Measurements from ENCODE around the gene TMEM38A.

Gene TMEM38A

GRCh38 chr19:16679811-16680210 lies 18.9 kb downstream of the TMEM38A start:
- Histone ChIP-seq H3K9me3 (ENCODE audit: control extremely low read depth in 1 of 5, control insufficient read depth in 4 of 5, insufficient read depth in 2 of 5, low read depth in 1 of 5, low read length in 4 of 5) (peaks cover 0 to 17% (median 11%) of the 10 kb centered on the region in 5 experiments), H3K4me3 (ENCODE audit: control insufficient read depth in 1 of 7, extremely low read depth in 1 of 7, insufficient read depth in 4 of 7, low read depth in 2 of 7, low read length in 6 of 7) (no peak overlapping the region), H3K27me3 (replicated peaks in 2 of 5; ENCODE audit: control insufficient read depth in 4 of 5, insufficient read depth in 5 of 5, low read length in 4 of 5) (no peaks in the 10 kb centered on the region), H3K27ac (ENCODE audit: insufficient read depth in 1 of 2, low read depth in 1 of 2, low read length in 2 of 2, poor library complexity in 1 of 2, severe bottlenecking in 2 of 2) (no peak overlapping the region), H3K36me3 (ENCODE audit: control insufficient read depth in 4 of 4, insufficient read depth in 4 of 4, low read length in 3 of 4) (peaks cover 0 to 12% (median 0%) of the 10 kb centered on the region in 4 experiments), H3K4me1 (ENCODE audit: control extremely low read depth in 1 of 4, control insufficient read depth in 4 of 4, insufficient read depth in 4 of 4, low read length in 3 of 4) (no peaks in the 10 kb centered on the region)
- ChIA-PET POLR2A (no interaction called here), CTCF (no interaction called here)
- 97% methylated on average over 10 of the region's 11 CpGs for WGBS (ENCODE audit: insufficient coverage)
- DNase-seq: no peak

GRCh38 chr19:16682539-16682938 lies 21.6 kb downstream of the TMEM38A start:
- ChIA-PET CTCF (no interaction called here), POLR2A (no interaction called here)
- Histone ChIP-seq H3K36me3 (ENCODE audit: control insufficient read depth in 4 of 4, insufficient read depth in 4 of 4, low read length in 3 of 4) (peaks cover 0 to 12% (median 0%) of the 10 kb centered on the region in 4 experiments), H3K9me3 (ENCODE audit: control extremely low read depth in 1 of 5, control insufficient read depth in 4 of 5, insufficient read depth in 2 of 5, low read depth in 1 of 5, low read length in 4 of 5) (peaks cover 0 to 21% (median 11%) of the 10 kb centered on the region in 5 experiments), H3K4me3 (ENCODE audit: control insufficient read depth in 1 of 7, extremely low read depth in 1 of 7, insufficient read depth in 4 of 7, low read depth in 2 of 7, low read length in 6 of 7) (no peak overlapping the region), H3K27me3 (replicated peaks in 2 of 5; ENCODE audit: control insufficient read depth in 4 of 5, insufficient read depth in 5 of 5, low read length in 4 of 5) (no peaks in the 10 kb centered on the region), H3K27ac (ENCODE audit: insufficient read depth in 1 of 2, low read depth in 1 of 2, low read length in 2 of 2, poor library complexity in 1 of 2, severe bottlenecking in 2 of 2) (no peak overlapping the region), H3K4me1 (ENCODE audit: control extremely low read depth in 1 of 4, control insufficient read depth in 4 of 4, insufficient read depth in 4 of 4, low read length in 3 of 4) (no peaks in the 10 kb centered on the region)
- no peak for DNase-seq
- WGBS (ENCODE audit: insufficient coverage): 100% methylated on average over 2 of the region's 2 CpGs

- Histone ChIP-seq H3K4me1 (ENCODE audit: control extremely low read depth in 1 of 4, control insufficient read depth in 4 of 4, insufficient read depth in 4 of 4, low read length in 3 of 4) (no peaks in the 10 kb centered on the region), H3K27me3 (replicated peaks in 2 of 5; ENCODE audit: control insufficient read depth in 4 of 5, insufficient read depth in 5 of 5, low read length in 4 of 5) (no peaks in the 10 kb centered on the region), H3K4me3 (ENCODE audit: control insufficient read depth in 1 of 7, extremely low read depth in 1 of 7, insufficient read depth in 4 of 7, low read depth in 2 of 7, low read length in 6 of 7) (no peak overlapping the region), H3K27ac (ENCODE audit: insufficient read depth in 1 of 2, low read depth in 1 of 2, low read length in 2 of 2, poor library complexity in 1 of 2, severe bottlenecking in 2 of 2) (no peak overlapping the region), H3K9me3 (ENCODE audit: control extremely low read depth in 1 of 5, control insufficient read depth in 4 of 5, insufficient read depth in 2 of 5, low read depth in 1 of 5, low read length in 4 of 5) (peaks cover 0 to 21% (median 11%) of the 10 kb centered on the region in 5 experiments), H3K36me3 (ENCODE audit: control insufficient read depth in 4 of 4, insufficient read depth in 4 of 4, low read length in 3 of 4) (peaks cover 0 to 12% (median 0%) of the 10 kb centered on the region in 4 experiments)
- no peak for DNase-seq
- WGBS (ENCODE audit: insufficient coverage): 83% methylated on average over 2 of the region's 3 CpGs
- POLR2A ChIA-PET: no interaction called here
- CTCF ChIA-PET: interaction anchor here (0.6 to 1.2 kb wide), 4 partner anchors 12 to 41 kb away, joined by 3 to 5 read pairs (median 4); no protein-coding TSS in a partner anchor
Measured at GRCh38 chr19:16684216-16684615, 23.3 kb downstream of the TMEM38A start.

GRCh38 chr19:16688084-16688483 lies 27.1 kb downstream of the TMEM38A start:
- no peaks in the 10 kb centered on the region for H3K36me3 ChIP-seq (ENCODE audit: control insufficient read depth in 4 of 4, insufficient read depth in 4 of 4, low read length in 3 of 4)
- WGBS (ENCODE audit: insufficient coverage): 96% methylated on average over 7 of the region's 12 CpGs
- no peak overlapping the region for H3K27ac ChIP-seq (ENCODE audit: insufficient read depth in 1 of 2, low read depth in 1 of 2, low read length in 2 of 2, poor library complexity in 1 of 2, severe bottlenecking in 2 of 2)
- H3K27me3 ChIP-seq (replicated peaks in 2 of 5; ENCODE audit: control insufficient read depth in 4 of 5, insufficient read depth in 5 of 5, low read length in 4 of 5): no peaks in the 10 kb centered on the region
- ChIA-PET CTCF (no interaction called here), POLR2A (interaction anchor here (0.6 to 0.7 kb wide), 2 partner anchors 59 to 492 kb away, joined by 3 to 7 read pairs; no protein-coding TSS in a partner anchor)
- H3K4me1 ChIP-seq (ENCODE audit: control extremely low read depth in 1 of 4, control insufficient read depth in 4 of 4, insufficient read depth in 4 of 4, low read length in 3 of 4): no peaks in the 10 kb centered on the region
- DNase-seq: no peak
- H3K4me3 ChIP-seq (ENCODE audit: control insufficient read depth in 1 of 7, extremely low read depth in 1 of 7, insufficient read depth in 4 of 7, low read depth in 2 of 7, low read length in 6 of 7): no peak overlapping the region
- H3K9me3 ChIP-seq (ENCODE audit: control extremely low read depth in 1 of 5, control insufficient read depth in 4 of 5, insufficient read depth in 2 of 5, low read depth in 1 of 5, low read length in 4 of 5): peaks cover 0 to 5% (median 0%) of the 10 kb centered on the region in 5 experiments

GRCh38 chr19:16698914-16699313 lies 38.0 kb downstream of the TMEM38A start:
- Histone ChIP-seq H3K27me3 (replicated peaks in 2 of 5; ENCODE audit: control insufficient read depth in 4 of 5, insufficient read depth in 5 of 5, low read length in 4 of 5) (peaks cover 0 to 3% (median 0%) of the 10 kb centered on the region in 5 experiments), H3K4me1 (ENCODE audit: control extremely low read depth in 1 of 4, control insufficient read depth in 4 of 4, insufficient read depth in 4 of 4, low read length in 3 of 4) (no peaks in the 10 kb centered on the region), H3K36me3 (ENCODE audit: control insufficient read depth in 4 of 4, insufficient read depth in 4 of 4, low read length in 3 of 4) (no peaks in the 10 kb centered on the region), H3K9me3 (ENCODE audit: control extremely low read depth in 1 of 5, control insufficient read depth in 4 of 5, insufficient read depth in 2 of 5, low read depth in 1 of 5, low read length in 4 of 5) (no peaks in the 10 kb centered on the region), H3K4me3 (ENCODE audit: control insufficient read depth in 1 of 7, extremely low read depth in 1 of 7, insufficient read depth in 4 of 7, low read depth in 2 of 7, low read length in 6 of 7) (no peak overlapping the region), H3K27ac (ENCODE audit: insufficient read depth in 1 of 2, low read depth in 1 of 2, low read length in 2 of 2, poor library complexity in 1 of 2, severe bottlenecking in 2 of 2) (no peak overlapping the region)
- ChIA-PET CTCF (no interaction called here), POLR2A (no interaction called here)
- no peak for DNase-seq
- WGBS (ENCODE audit: insufficient coverage): 93% methylated on average over 3 of the region's 5 CpGs

- Histone ChIP-seq H3K27me3 (replicated peaks in 2 of 5; ENCODE audit: control insufficient read depth in 4 of 5, insufficient read depth in 5 of 5, low read length in 4 of 5) (peaks cover 0 to 4% (median 0%) of the 10 kb centered on the region in 5 experiments), H3K4me3 (ENCODE audit: control insufficient read depth in 1 of 7, extremely low read depth in 1 of 7, insufficient read depth in 4 of 7, low read depth in 2 of 7, low read length in 6 of 7) (no peak overlapping the region), H3K4me1 (ENCODE audit: control extremely low read depth in 1 of 4, control insufficient read depth in 4 of 4, insufficient read depth in 4 of 4, low read length in 3 of 4) (no peaks in the 10 kb centered on the region), H3K27ac (ENCODE audit: insufficient read depth in 1 of 2, low read depth in 1 of 2, low read length in 2 of 2, poor library complexity in 1 of 2, severe bottlenecking in 2 of 2) (no peak overlapping the region), H3K9me3 (ENCODE audit: control extremely low read depth in 1 of 5, control insufficient read depth in 4 of 5, insufficient read depth in 2 of 5, low read depth in 1 of 5, low read length in 4 of 5) (no peaks in the 10 kb centered on the region), H3K36me3 (ENCODE audit: control insufficient read depth in 4 of 4, insufficient read depth in 4 of 4, low read length in 3 of 4) (no peaks in the 10 kb centered on the region)
- DNase-seq: no peak
- ChIA-PET CTCF (no interaction called here), POLR2A (no interaction called here)
- WGBS (ENCODE audit: insufficient coverage): 91% methylated on average over 6 of the region's 6 CpGs
Measured at GRCh38 chr19:16702123-16702522, 41.2 kb downstream of the TMEM38A start.

GRCh38 chr19:16703677-16704076 lies 42.7 kb downstream of the TMEM38A start:
- Histone ChIP-seq H3K36me3 (ENCODE audit: control insufficient read depth in 4 of 4, insufficient read depth in 4 of 4, low read length in 3 of 4) (no peaks in the 10 kb centered on the region), H3K27ac (ENCODE audit: insufficient read depth in 1 of 2, low read depth in 1 of 2, low read length in 2 of 2, poor library complexity in 1 of 2, severe bottlenecking in 2 of 2) (no peak overlapping the region), H3K9me3 (ENCODE audit: control extremely low read depth in 1 of 5, control insufficient read depth in 4 of 5, insufficient read depth in 2 of 5, low read depth in 1 of 5, low read length in 4 of 5) (no peaks in the 10 kb centered on the region), H3K4me3 (ENCODE audit: control insufficient read depth in 1 of 7, extremely low read depth in 1 of 7, insufficient read depth in 4 of 7, low read depth in 2 of 7, low read length in 6 of 7) (no peak overlapping the region), H3K27me3 (replicated peaks in 2 of 5; ENCODE audit: control insufficient read depth in 4 of 5, insufficient read depth in 5 of 5, low read length in 4 of 5) (peaks cover 0 to 4% (median 0%) of the 10 kb centered on the region in 5 experiments), H3K4me1 (ENCODE audit: control extremely low read depth in 1 of 4, control insufficient read depth in 4 of 4, insufficient read depth in 4 of 4, low read length in 3 of 4) (no peaks in the 10 kb centered on the region)
- DNase-seq: no peak
- POLR2A ChIA-PET: no interaction called here
- WGBS (ENCODE audit: insufficient coverage): 92% methylated on average over 2 of the region's 4 CpGs
- CTCF ChIA-PET: no interaction called here
